Testis (tissue), 2 donors: ENCODE measurements around the gene PIP5K1B.

Source experiments
- POLR2A ChIP-seq: fragments of 450-650 bp; IDR thresholded peaks from one replicate; pipeline ENCODE4 v1.6.1; 2017; ENCODE audit warnings: antibody characterized with exemption, mild to moderate bottlenecking, moderate library complexity
- TF ChIP-seq, protein P1 (sequence below), 3 experiments: fragments of 450-650 bp in 2 of 3; fragments of 200-600 bp in 1 of 3; sonication (generic) in 1 of 3; IDR thresholded peaks; one replicate each; pipeline ENCODE4 v1.5.1; 2016 to 2019; ENCODE audit warnings: antibody characterized with exemption in 3 of 3, mild to moderate bottlenecking in 2 of 3, moderate library complexity in 1 of 3

DNA sequence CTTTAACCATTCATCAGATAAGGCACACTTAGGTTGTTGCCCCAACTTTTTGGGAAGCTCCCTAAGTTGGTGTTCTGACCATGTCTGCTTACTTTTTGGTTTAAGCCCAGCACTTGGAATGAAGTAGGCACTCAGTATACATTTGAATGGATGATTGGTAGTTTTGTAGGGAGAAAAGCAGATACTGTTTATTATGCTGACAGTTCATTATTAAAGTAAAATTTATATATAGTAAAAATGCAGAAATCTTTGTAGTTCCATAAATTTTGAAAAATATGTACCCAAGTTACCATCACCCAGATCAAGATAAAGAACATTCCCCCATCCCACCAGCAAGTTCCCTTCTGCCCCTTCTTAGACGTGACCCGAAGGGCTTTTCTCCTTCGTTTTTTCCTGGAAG, 273.5 kb downstream of the PIP5K1B start:
- TF ChIP-seq, protein P1, sequence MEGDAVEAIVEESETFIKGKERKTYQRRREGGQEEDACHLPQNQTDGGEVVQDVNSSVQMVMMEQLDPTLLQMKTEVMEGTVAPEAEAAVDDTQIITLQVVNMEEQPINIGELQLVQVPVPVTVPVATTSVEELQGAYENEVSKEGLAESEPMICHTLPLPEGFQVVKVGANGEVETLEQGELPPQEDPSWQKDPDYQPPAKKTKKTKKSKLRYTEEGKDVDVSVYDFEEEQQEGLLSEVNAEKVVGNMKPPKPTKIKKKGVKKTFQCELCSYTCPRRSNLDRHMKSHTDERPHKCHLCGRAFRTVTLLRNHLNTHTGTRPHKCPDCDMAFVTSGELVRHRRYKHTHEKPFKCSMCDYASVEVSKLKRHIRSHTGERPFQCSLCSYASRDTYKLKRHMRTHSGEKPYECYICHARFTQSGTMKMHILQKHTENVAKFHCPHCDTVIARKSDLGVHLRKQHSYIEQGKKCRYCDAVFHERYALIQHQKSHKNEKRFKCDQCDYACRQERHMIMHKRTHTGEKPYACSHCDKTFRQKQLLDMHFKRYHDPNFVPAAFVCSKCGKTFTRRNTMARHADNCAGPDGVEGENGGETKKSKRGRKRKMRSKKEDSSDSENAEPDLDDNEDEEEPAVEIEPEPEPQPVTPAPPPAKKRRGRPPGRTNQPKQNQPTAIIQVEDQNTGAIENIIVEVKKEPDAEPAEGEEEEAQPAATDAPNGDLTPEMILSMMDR (IDR thresholded peaks at IDR 0.05): no peak
- no peak for TF ChIP-seq POLR2A
